Colonic mucosa (tissue), 4 donors: ENCODE measurements around the gene LARP1. TPM values are rescaled to one million over a fixed set of nuclear protein-coding genes. Genes with fewer than 3 reads are reported as not detected.
"Not testable (repeated sequence)": the region's sequence is repeated elsewhere in the genome, so short reads cannot be mapped to it uniquely, and the experiment has no call there.

Experiments
- DNase-seq: peaks from one replicate; pipeline ENCODE4 v3.0.0-alpha.2; 2020
- H3K27ac ChIP-seq: fragments of 200-600 bp; one replicate; pipeline ENCODE4 v1.8.0; 2021
- H3K27me3 ChIP-seq: fragments of 200-600 bp; one replicate; pipeline ENCODE4 v1.8.0; 2021
- H3K36me3 ChIP-seq: fragments of 200-600 bp; one replicate; pipeline ENCODE4 v1.8.0; 2021
- H3K4me1 ChIP-seq: fragments of 200-600 bp; one replicate; pipeline ENCODE4 v1.8.0; 2021; ENCODE audit warnings: mild to moderate bottlenecking
- H3K4me3 ChIP-seq: fragments of 200-600 bp; one replicate; pipeline ENCODE4 v1.8.0; 2021
- H3K9ac ChIP-seq, 2 donors: one replicate each; pipeline ENCODE4 v1.7.0; 2013; ENCODE audit warnings: control low read depth in 2 of 2, low read depth in 2 of 2, low read length in 2 of 2
- H3K9me3 ChIP-seq: fragments of 200-600 bp; one replicate; pipeline ENCODE4 v1.8.0; 2021
- CTCF ChIP-seq: fragments of 200-600 bp; IDR thresholded peaks from one replicate; pipeline ENCODE4 v1.8.0; 2022; ENCODE audit warnings: antibody characterized with exemption, mild to moderate bottlenecking
- intact Hi-C: fragments of 100-400 bp; cut with DNase I; formaldehyde crosslinking; loops from one replicate; pipeline ENCODE4 v1.14.1; 2022
- total RNA-seq, 2 donors: library from RNA; stranded (reverse); fragmentation: NEBNext Ultra II Directional in 1 of 2; extraction: Animal tissue kit (Norgen Biotek cat#: 25700) in 1 of 2; gene quantifications; one replicate each; pipeline ENCODE4 v1.2.1, GENCODE V29; 2021
- donor health status: healthy.
- donor health status: DM: no; HTN: no; CAD: no.
- donor health status: DM: no; HTN: no; CAD: no.

The LARP1 gene
- total RNA-seq, 2 donors from 2014 or later = 116 to 201 TPM

- Histone ChIP-seq H3K9me3 (no peaks in the 10 kb centered on the region), H3K36me3 (no peaks in the 10 kb centered on the region), H3K27me3 (no peaks in the 10 kb centered on the region), H3K4me3 (peak overlapping the region; percentile 95), H3K4me1 (peaks cover 12% of the 10 kb centered on the region), H3K27ac (peak overlapping the region; percentile 94), H3K9ac (peak overlapping the region; percentile 95)
- TF ChIP-seq CTCF = no peak
- DNase-seq = peak; percentile 61
- intact Hi-C loops = no loop called here
Observed at GRCh38 chr5:154756009-154756867, 1.1 kb downstream of the LARP1 start.

- H3K9me3 ChIP-seq = no peaks in the 10 kb centered on the region
- no peak for TF ChIP-seq CTCF
- intact Hi-C loops = no loop called here
- H3K27me3 ChIP-seq = no peaks in the 10 kb centered on the region
- H3K9ac ChIP-seq = peak overlapping the region; percentile 95
- H3K36me3 ChIP-seq = no peaks in the 10 kb centered on the region
- peak overlapping the region; percentile 95 for H3K4me3 ChIP-seq
- peaks cover 13% of the 10 kb centered on the region for H3K4me1 ChIP-seq
- peak overlapping the region; percentile 94 for H3K27ac ChIP-seq
- peak; percentile 62 for DNase-seq
Observed at GRCh38 chr5:154756868-154757813, 2.0 kb downstream of the LARP1 start.

- no peak overlapping the region for H3K27ac ChIP-seq
- no peak overlapping the region for H3K4me3 ChIP-seq
- intact Hi-C loops = no loop called here
- no peaks in the 10 kb centered on the region for H3K27me3 ChIP-seq
- no peaks in the 10 kb centered on the region for H3K9me3 ChIP-seq
- no peaks in the 10 kb centered on the region for H3K36me3 ChIP-seq
- DNase-seq = no peak
- H3K9ac ChIP-seq = peak overlapping the region in 1 of 2 donors; percentile 22
- TF ChIP-seq CTCF = no peak
- peaks cover 13% of the 10 kb centered on the region for H3K4me1 ChIP-seq
Observed at GRCh38 chr5:154757814-154758406, 2.7 kb downstream of the LARP1 start.

GRCh38 chr5:154758493-154758892 is 3.3 kb downstream of the LARP1 start:
- Histone ChIP-seq H3K27me3 (no peaks in the 10 kb centered on the region), H3K9ac (peak overlapping the region in 1 of 2 donors; percentile 22), H3K9me3 (no peaks in the 10 kb centered on the region), H3K4me3 (no peak overlapping the region), H3K27ac (no peak overlapping the region), H3K4me1 (peaks cover 13% of the 10 kb centered on the region), H3K36me3 (no peaks in the 10 kb centered on the region)
- no peak for TF ChIP-seq CTCF
- no peak for DNase-seq
- intact Hi-C loops = no loop called here

- peak overlapping the region in 1 of 2 donors; percentile 22 for H3K9ac ChIP-seq
- H3K4me3 ChIP-seq = no peak overlapping the region
- H3K27me3 ChIP-seq = no peaks in the 10 kb centered on the region
- intact Hi-C loops = no loop called here
- no peak overlapping the region for H3K27ac ChIP-seq
- no peaks in the 10 kb centered on the region for H3K9me3 ChIP-seq
- peaks cover 13% of the 10 kb centered on the region for H3K4me1 ChIP-seq
- no peak for TF ChIP-seq CTCF
- no peaks in the 10 kb centered on the region for H3K36me3 ChIP-seq
- DNase-seq = no peak
Observed at GRCh38 chr5:154758977-154759376, 3.8 kb downstream of the LARP1 start.

- DNase-seq, intact Hi-C loops, H3K27ac ChIP-seq, H3K27me3 ChIP-seq, H3K4me3 ChIP-seq, H3K9ac ChIP-seq, H3K36me3 ChIP-seq, H3K9me3 ChIP-seq: not testable (repeated sequence)
- H3K4me1 ChIP-seq = peaks cover 10% of the 10 kb centered on the region
Observed at GRCh38 chr5:154759868-154760267, 4.7 kb downstream of the LARP1 start.
